T-cell (primary cell): ENCODE data around the gene PTAR1. TPM values are rescaled to one million over a fixed set of nuclear protein-coding genes. Genes with fewer than 3 reads are reported as not detected.

Experiments used
- ATAC-seq, 4 experiments: fragments of 200-7000 bp in 3 of 4; fragments of 150-1000 bp in 1 of 4; cut with Tn5 transposase; replicated peaks in 1 of 4; 1 replicate in 3 of 4; 2 replicates in 1 of 4; pipeline ENCODE4 v1.10.0; 2021; ENCODE audit warnings: moderate library complexity in 3 of 4, mild to moderate bottlenecking in 2 of 4, moderate number of reproducible peaks in 1 of 4
- CTCF ChIA-PET, 2 donors: fragments of 300-600 bp; sonication (Branson Sonifier 250); formaldehyde crosslinking; loops; one replicate each; lab custom pipeline; 2022; ENCODE audit warnings: antibody characterized with exemption in 2 of 2; lab: Charles Lee
- POLR2A ChIA-PET, 2 donors: fragments of 300-600 bp; sonication (Branson Sonifier 250); formaldehyde crosslinking; loops; one replicate each; lab custom pipeline; 2022; ENCODE audit warnings: antibody characterized with exemption in 2 of 2; lab: Charles Lee
- DNase-seq, 35 experiments: peaks; one replicate each; pipeline versions ENCODE4 v3.0.0 to v3.0.0-alpha.2; 2013 to 2023
- H3K27ac ChIP-seq: one replicate; pipeline ENCODE4 v1.5.1; 2013; ENCODE audit warnings: low read length
- H3K27me3 ChIP-seq, 2 experiments: replicated peaks in 1 of 2; 1 replicate in 1 of 2; 2 replicates in 1 of 2; pipeline versions ENCODE4 v1.6.1 to v1.7.0; 2013; ENCODE audit warnings: low read length in 1 of 2, mixed read lengths in 1 of 2; ENCODE audit not compliant: control insufficient read depth in 2 of 2, insufficient read depth in 2 of 2; ENCODE audit errors: extremely low read depth in 1 of 2
- H3K36me3 ChIP-seq, 2 donors: 1 replicate in 1 of 2; 2 replicates in 1 of 2; pipeline versions ENCODE4 v1.6.1 to v1.7.0; 2013; ENCODE audit warnings: low read length in 1 of 2; ENCODE audit not compliant: control insufficient read depth in 2 of 2, insufficient read depth in 1 of 2; ENCODE audit errors: extremely low read depth in 1 of 2
- H3K4me1 ChIP-seq, 2 experiments: 1 replicate in 1 of 2; 2 replicates in 1 of 2; pipeline versions ENCODE4 v1.6.1 to v1.7.0; 2013; ENCODE audit warnings: low read length in 2 of 2, mixed read lengths in 1 of 2; ENCODE audit not compliant: insufficient read depth in 2 of 2, control insufficient read depth in 1 of 2; ENCODE audit errors: extremely low read depth in 1 of 2
- H3K4me3 ChIP-seq, 2 donors: 1 replicate in 1 of 2; 2 replicates in 1 of 2; pipeline versions ENCODE4 v1.5.1 to v1.7.0; 2013; ENCODE audit warnings: mild to moderate bottlenecking in 2 of 2, low read length in 1 of 2, moderate library complexity in 1 of 2; ENCODE audit not compliant: control insufficient read depth in 1 of 2; ENCODE audit errors: extremely low read depth in 1 of 2
- H3K9me3 ChIP-seq: 2 replicates; pipeline ENCODE4 v1.7.0; 2013
- H3K27ac Mint-ChIP-seq, 2 donors: one replicate each; pipeline ENCODE4 v1.8.0; 2020 to 2021; ENCODE audit warnings: mild to moderate bottlenecking in 2 of 2, mixed read lengths in 2 of 2
- H3K27me3 Mint-ChIP-seq, 2 donors: one replicate each; pipeline ENCODE4 v1.8.0; 2021 to 2022; ENCODE audit warnings: mixed read lengths in 2 of 2
- H3K36me3 Mint-ChIP-seq: one replicate; pipeline ENCODE4 v1.8.0; 2021; ENCODE audit warnings: mixed read lengths
- H3K4me1 Mint-ChIP-seq, 3 donors: one replicate each; pipeline ENCODE4 v1.8.0; 2020 to 2022; ENCODE audit warnings: mixed read lengths in 3 of 3, mild to moderate bottlenecking in 1 of 3
- H3K4me3 Mint-ChIP-seq, 3 donors: one replicate each; pipeline ENCODE4 v1.8.0; 2020 to 2022; ENCODE audit warnings: mild to moderate bottlenecking in 3 of 3, mixed read lengths in 3 of 3, moderate library complexity in 3 of 3
- H3K9me3 Mint-ChIP-seq, 3 donors: one replicate each; pipeline ENCODE4 v1.8.0; 2020 to 2022; ENCODE audit warnings: mixed read lengths in 3 of 3
- WGBS: methylation state at CpG from one replicate; pipeline ENCODE4 v1.1.5; 2013; ENCODE audit warnings: missing lambda C conversion rate; ENCODE audit not compliant: insufficient coverage; 5-methylcytosine and 5-hydroxymethylcytosine counted together
- total RNA-seq, 35 experiments: library from RNA in 6 of 35; stranded (reverse) in 6 of 35; fragments of 120-200 nt in 1 of 35; gene quantifications; one replicate each; pipeline versions ENCODE4 v1.2.1 to v1.2.4 and lab custom pipeline; 2013 to 2026

Gene PTAR1
- total RNA-seq, 5 donors from 2014 or later (not counting 1 experiment from before 2014, with no cell fraction given), result 57.4 to 90.5 (median 67.6) TPM

DNA sequence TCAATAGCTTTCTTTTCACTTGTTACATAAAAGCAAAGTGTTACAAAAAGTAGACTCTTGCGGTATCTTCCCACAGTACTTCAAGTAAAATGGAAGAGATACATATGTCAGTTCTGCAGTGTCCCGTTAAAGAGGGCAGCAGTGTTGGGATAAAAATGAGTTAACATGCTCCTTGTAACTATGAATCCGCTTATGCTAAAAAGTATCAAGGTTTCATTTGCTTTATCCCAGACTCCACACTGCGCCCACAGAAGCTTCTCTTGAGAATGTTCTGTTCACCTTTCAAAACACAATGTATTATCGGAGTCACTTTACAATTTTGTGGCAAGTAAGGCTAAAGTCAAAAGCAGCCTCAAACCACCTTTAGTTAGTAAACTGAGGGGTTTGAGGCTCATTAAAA lies 790 bp downstream of the PTAR1 start:
- DNase-seq, result peak in 1 of 35 experiments; percentile 37
- peak overlapping the region; percentile 91 to 96 (median 93) for H3K4me3 Mint-ChIP-seq
- H3K27me3 Mint-ChIP-seq, result no peaks in the 10 kb centered on the region
- ATAC-seq, result no peak
- peak overlapping the region; percentile 90 to 94 for H3K27ac Mint-ChIP-seq
- Histone ChIP-seq H3K36me3 (peaks cover 0 to 5% of the 10 kb centered on the region in 2 donors), H3K27ac (peak overlapping the region; percentile 83), H3K27me3 (no peaks in the 10 kb centered on the region), H3K4me3 (peak overlapping the region; percentile 86 to 91), H3K9me3 (no peaks in the 10 kb centered on the region), H3K4me1 (peaks cover 8 to 14% of the 10 kb centered on the region in 2 experiments)
- peaks cover 37 to 45% (median 40%) of the 10 kb centered on the region in 3 donors for H3K4me1 Mint-ChIP-seq
- no peaks in the 10 kb centered on the region for H3K9me3 Mint-ChIP-seq
- ChIA-PET POLR2A (no interaction called here), CTCF (interaction anchor here (0.6 to 1.5 kb wide), 3 partner anchors 86 to 739 kb away, joined by 3 to 6 read pairs (median 5); partner anchors contain the start of gene APBA1 (in 1 of the 2))
- no CpG with 5 or more reads among the region's 5 CpGs for WGBS
- peaks cover 5% of the 10 kb centered on the region for H3K36me3 Mint-ChIP-seq

DNA sequence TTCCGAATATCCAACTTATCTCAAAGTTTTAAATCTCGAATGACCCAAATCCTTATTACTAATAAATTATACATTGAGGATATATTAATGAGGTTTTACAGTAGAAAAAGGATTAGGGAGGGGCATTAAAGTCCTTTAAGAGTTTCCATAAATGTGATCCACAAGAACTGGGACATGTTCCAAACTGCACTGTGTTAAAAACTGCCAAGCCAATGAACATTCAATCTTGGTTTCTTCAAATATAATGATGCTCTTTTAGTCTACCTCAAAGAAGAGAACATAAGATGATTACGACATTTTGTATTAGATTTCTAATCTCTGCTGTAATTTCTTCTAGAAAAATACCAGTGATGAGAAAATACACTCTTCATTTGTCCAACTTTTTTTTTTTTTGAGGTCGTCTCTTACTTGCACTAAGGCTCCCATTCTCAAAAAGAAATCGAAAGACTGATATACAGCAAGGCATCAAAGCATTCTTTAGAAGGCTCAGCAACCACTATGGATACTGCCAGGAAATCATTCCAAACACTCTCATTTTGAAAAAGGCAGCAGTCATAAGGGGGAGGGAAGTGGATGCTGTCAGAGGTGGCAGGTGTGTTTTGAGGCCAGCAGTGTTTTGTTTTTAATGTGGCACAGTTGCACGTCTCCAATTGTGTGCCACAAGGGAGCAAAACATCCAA lies 1.7 kb downstream of the PTAR1 start:
- no peak overlapping the region for H3K27ac ChIP-seq
- Mint-ChIP-seq H3K4me3 (peak overlapping the region; percentile 62 to 93 (median 68)), H3K27me3 (no peaks in the 10 kb centered on the region), H3K9me3 (no peaks in the 10 kb centered on the region), H3K27ac (peak overlapping the region in 1 of 2 donors; percentile 3), H3K4me1 (peaks cover 46 to 54% (median 49%) of the 10 kb centered on the region in 3 donors), H3K36me3 (peaks cover 12% of the 10 kb centered on the region)
- no peaks in the 10 kb centered on the region for H3K27me3 ChIP-seq
- no peaks in the 10 kb centered on the region for H3K9me3 ChIP-seq
- ATAC-seq, result no peak
- POLR2A ChIA-PET, result interaction anchor here in 1 of 2 donors (0.6 kb wide), 1 partner anchor 26 kb away, joined by 3 read pairs; no protein-coding TSS in a partner anchor
- peak in 1 of 35 experiments; percentile 6 for DNase-seq
- CTCF ChIA-PET, result interaction anchor here (0.6 to 1.5 kb wide), 3 partner anchors 85 to 738 kb away, joined by 3 to 6 read pairs (median 5); partner anchors contain the start of gene APBA1 (in 1 of the 2)
- WGBS, result no CpG with 5 or more reads among the region's 6 CpGs
- H3K36me3 ChIP-seq, result peaks cover 0 to 5% of the 10 kb centered on the region in 2 donors
- peaks cover 8 to 18% of the 10 kb centered on the region in 2 experiments for H3K4me1 ChIP-seq
- H3K4me3 ChIP-seq, result no peak overlapping the region

GRCh38 chr9:69755205-69755604 lies 4.6 kb downstream of the PTAR1 start:
- H3K36me3 ChIP-seq, result peaks cover 0 to 9% of the 10 kb centered on the region in 2 donors
- Mint-ChIP-seq H3K9me3 (no peaks in the 10 kb centered on the region), H3K27ac (no peak overlapping the region), H3K4me3 (no peak overlapping the region), H3K36me3 (peaks cover 20% of the 10 kb centered on the region), H3K4me1 (peaks cover 67 to 74% (median 67%) of the 10 kb centered on the region in 3 donors), H3K27me3 (no peaks in the 10 kb centered on the region)
- H3K9me3 ChIP-seq, result no peaks in the 10 kb centered on the region
- no peak for ATAC-seq
- no peak for DNase-seq
- WGBS, result 88% methylated on average over 2 of the region's 2 CpGs
- H3K4me3 ChIP-seq, result no peak overlapping the region
- H3K27me3 ChIP-seq, result no peaks in the 10 kb centered on the region
- ChIA-PET CTCF (interaction anchor here in 1 of 2 donors (0.5 kb wide), 1 partner anchor 562 kb away, joined by 6 read pairs; no protein-coding TSS in a partner anchor), POLR2A (no interaction called here)
- H3K4me1 ChIP-seq, result peaks cover 6 to 18% of the 10 kb centered on the region in 2 experiments
- no peak overlapping the region for H3K27ac ChIP-seq

DNA sequence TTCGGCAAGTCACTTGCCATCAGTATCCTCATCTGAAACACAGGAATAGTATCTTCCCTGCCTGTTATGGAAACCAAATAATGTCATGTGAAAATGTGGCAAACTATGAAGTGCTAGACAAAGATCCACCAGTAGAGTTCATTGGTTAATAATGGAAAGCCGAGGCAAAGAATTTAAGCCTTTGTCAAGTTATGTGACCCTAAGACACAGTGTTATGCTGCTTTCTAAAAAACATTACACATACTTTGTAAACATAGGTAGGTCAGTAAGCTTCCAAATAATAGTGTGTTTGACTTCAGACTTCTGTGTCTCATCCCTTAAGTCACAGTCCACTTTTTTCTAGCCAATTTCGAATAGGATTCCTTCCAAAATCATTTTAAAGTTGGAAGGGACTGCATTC lies 6.0 kb downstream of the PTAR1 start:
- WGBS, result no CpG with 5 or more reads among the region's 3 CpGs
- ATAC-seq (no peak), DNase-seq (no peak)
- Mint-ChIP-seq H3K27ac (no peak overlapping the region), H3K9me3 (no peaks in the 10 kb centered on the region), H3K27me3 (no peaks in the 10 kb centered on the region), H3K4me1 (peaks cover 69 to 71% (median 70%) of the 10 kb centered on the region in 3 donors), H3K36me3 (peaks cover 32% of the 10 kb centered on the region), H3K4me3 (no peak overlapping the region)
- ChIA-PET POLR2A (no interaction called here), CTCF (no interaction called here)
- Histone ChIP-seq H3K27me3 (no peaks in the 10 kb centered on the region), H3K4me1 (peaks cover 4 to 17% of the 10 kb centered on the region in 2 experiments), H3K36me3 (peaks cover 0 to 19% of the 10 kb centered on the region in 2 donors), H3K9me3 (no peaks in the 10 kb centered on the region), H3K27ac (no peak overlapping the region), H3K4me3 (no peak overlapping the region)

- Mint-ChIP-seq H3K4me1 (peaks cover 65 to 72% (median 71%) of the 10 kb centered on the region in 3 donors), H3K27ac (no peak overlapping the region), H3K9me3 (no peaks in the 10 kb centered on the region), H3K27me3 (no peaks in the 10 kb centered on the region), H3K4me3 (no peak overlapping the region), H3K36me3 (peaks cover 53% of the 10 kb centered on the region)
- no peak for ATAC-seq
- Histone ChIP-seq H3K4me1 (peaks cover 0 to 12% of the 10 kb centered on the region in 2 experiments), H3K27ac (no peak overlapping the region), H3K27me3 (no peaks in the 10 kb centered on the region), H3K36me3 (peaks cover 0 to 29% of the 10 kb centered on the region in 2 donors), H3K4me3 (no peak overlapping the region), H3K9me3 (no peaks in the 10 kb centered on the region)
- DNase-seq, result no peak
- ChIA-PET CTCF (interaction anchor here in 1 of 2 donors (1.1 kb wide), 1 partner anchor 77 kb away, joined by 3 read pairs; no protein-coding TSS in a partner anchor), POLR2A (no interaction called here)
- WGBS, result 100% methylated on average over 1 of the region's 2 CpGs
Observed at GRCh38 chr9:69750085-69750484, 9.7 kb downstream of the PTAR1 start.

DNA sequence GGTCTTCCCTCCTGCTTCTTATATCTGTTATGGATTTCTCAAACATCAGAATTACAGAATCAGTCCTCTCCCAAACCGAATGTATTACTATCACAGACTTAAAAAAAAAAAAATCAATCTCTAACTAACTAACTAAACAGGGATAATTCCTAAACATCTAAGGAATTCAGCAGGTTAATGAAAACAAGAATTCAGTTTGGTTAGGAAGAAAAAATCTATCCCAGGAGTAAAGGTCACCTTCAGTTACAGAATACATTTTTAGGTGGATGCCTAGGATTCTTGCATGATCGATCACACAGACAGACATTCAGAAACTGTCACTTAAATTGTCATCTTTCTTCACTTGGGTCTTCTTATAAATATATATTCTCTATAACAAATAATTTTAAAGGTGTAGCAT lies 11.5 kb downstream of the PTAR1 start:
- WGBS, result no CpG with 5 or more reads among the region's 2 CpGs
- ChIA-PET CTCF (no interaction called here), POLR2A (no interaction called here)
- H3K4me3 ChIP-seq, result no peak overlapping the region
- no peaks in the 10 kb centered on the region for H3K27me3 ChIP-seq
- H3K36me3 ChIP-seq, result peaks cover 0 to 31% of the 10 kb centered on the region in 2 donors
- H3K27me3 Mint-ChIP-seq, result no peaks in the 10 kb centered on the region
- no peaks in the 10 kb centered on the region for H3K9me3 ChIP-seq
- peaks cover 55 to 72% (median 67%) of the 10 kb centered on the region in 3 donors for H3K4me1 Mint-ChIP-seq
- H3K9me3 Mint-ChIP-seq, result no peaks in the 10 kb centered on the region
- peaks cover 54% of the 10 kb centered on the region for H3K36me3 Mint-ChIP-seq
- H3K4me3 Mint-ChIP-seq, result no peak overlapping the region
- H3K4me1 ChIP-seq, result peaks cover 0 to 10% of the 10 kb centered on the region in 2 experiments
- H3K27ac Mint-ChIP-seq, result no peak overlapping the region
- ATAC-seq (no peak), DNase-seq (no peak)
- no peak overlapping the region for H3K27ac ChIP-seq
